ENCODE results near the gene KHNYN. TPM values are rescaled to one million over a fixed set of nuclear protein-coding genes. Genes with fewer than 3 reads are reported as not detected.
A peak's percentile ranks its signal among the peaks of the same experiment; 100 is the strongest.

The KHNYN gene
- total RNA-seq, 1 donor from 2014 or later, result 72.6 TPM

DNA sequence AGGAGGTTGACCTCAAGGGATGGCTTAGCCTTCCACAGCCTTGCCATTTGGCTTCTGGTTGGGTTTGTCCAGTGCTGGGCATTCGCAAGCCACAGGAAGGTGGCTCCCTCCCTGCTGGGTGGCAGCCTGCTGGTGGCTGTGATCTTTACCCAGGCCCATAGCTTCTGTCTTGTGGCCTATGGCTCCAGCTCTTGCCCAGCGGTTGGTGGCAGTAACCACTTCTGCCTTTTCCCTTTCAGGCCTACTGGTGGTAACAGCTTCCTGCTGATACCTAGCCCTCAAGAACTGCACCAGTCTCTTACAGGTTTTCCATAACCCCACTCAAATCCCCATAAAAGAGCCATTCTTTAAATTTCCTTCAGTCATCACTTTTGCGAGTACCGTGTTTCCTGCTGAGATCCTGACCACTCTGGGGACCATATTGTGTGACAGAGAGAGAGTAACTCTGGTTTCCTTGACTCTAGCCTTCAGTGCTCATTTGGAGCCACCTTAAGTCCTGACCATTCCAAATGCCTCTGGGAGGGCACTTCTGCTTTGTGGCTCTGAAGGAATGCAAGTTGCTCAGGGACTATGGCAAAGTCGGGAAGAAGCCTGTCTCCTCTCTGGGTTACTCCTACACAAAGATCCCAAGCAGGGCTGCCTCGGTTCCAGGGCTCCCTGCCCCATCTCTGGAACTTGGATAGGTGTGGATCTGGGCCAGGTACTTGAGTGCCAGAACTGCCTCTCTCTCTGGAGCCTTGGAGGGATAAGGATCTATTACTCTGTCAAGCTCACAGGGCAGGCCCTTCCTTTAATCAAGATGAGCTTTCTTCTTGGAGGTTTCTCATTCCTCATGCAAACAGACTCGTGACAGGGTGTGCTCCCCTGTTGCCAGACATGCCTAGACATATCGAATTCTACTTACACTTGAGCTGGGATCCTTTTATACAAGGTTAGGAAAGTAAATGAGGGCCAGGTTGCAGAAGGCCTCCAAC lies 33.9 kb upstream of the KHNYN start:
- peaks cover 34% of the 10 kb centered on the region for H3K27me3 Mint-ChIP-seq (ENCODE audit: low read depth)
- no peak overlapping the region for H3K4me3 Mint-ChIP-seq (ENCODE audit: low read depth)
- H3K27ac Mint-ChIP-seq, result no peak overlapping the region
- peaks cover 2% of the 10 kb centered on the region for H3K4me1 Mint-ChIP-seq (ENCODE audit: low read depth)
- H3K36me3 Mint-ChIP-seq (ENCODE audit: low read depth), result no peaks in the 10 kb centered on the region
- intact Hi-C loops (cut with micrococcal nuclease), result no loop called here
- H3K9me3 Mint-ChIP-seq, result no peaks in the 10 kb centered on the region
- no peak for DNase-seq (ENCODE audit: low spot score)

DNA sequence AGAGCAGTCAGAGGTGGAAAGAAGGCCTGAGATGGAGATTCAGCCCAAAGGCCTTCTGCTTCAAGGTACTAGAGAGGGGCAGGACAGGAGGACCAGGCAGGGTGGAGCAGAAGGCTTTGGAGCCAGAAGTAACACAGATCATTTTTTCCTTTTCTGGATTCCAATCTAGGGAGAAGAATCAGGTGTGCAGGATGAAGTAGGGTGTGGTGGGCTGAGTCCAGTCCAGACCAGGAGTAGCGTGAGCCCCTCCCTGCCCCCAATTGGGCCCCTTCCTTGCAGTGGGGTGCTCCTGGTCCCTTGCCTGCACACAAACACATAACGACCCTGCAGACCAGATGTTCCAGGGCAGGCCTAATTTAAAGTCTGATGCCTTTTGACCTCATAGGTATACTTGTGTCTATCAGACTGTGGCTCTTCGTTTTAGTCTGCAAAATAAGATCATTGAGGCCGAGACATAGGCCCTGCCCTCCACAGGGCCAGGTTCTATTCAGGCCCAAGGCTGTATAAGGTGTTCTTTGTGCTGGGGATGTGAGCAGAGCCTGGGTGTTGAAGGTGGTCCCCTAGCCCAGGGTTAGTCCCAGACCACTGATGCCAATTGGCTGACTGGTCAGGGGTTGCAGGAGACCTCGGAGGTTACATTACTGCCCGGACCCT lies 32.0 kb upstream of the KHNYN start:
- H3K4me3 Mint-ChIP-seq (ENCODE audit: low read depth), result no peak overlapping the region
- no peaks in the 10 kb centered on the region for H3K9me3 Mint-ChIP-seq
- H3K4me1 Mint-ChIP-seq (ENCODE audit: low read depth), result peaks cover 2% of the 10 kb centered on the region
- intact Hi-C loops (cut with micrococcal nuclease), result no loop called here
- H3K36me3 Mint-ChIP-seq (ENCODE audit: low read depth), result no peaks in the 10 kb centered on the region
- no peak for DNase-seq (ENCODE audit: low spot score)
- no peak overlapping the region for H3K27ac Mint-ChIP-seq
- peaks cover 43% of the 10 kb centered on the region for H3K27me3 Mint-ChIP-seq (ENCODE audit: low read depth)

DNA sequence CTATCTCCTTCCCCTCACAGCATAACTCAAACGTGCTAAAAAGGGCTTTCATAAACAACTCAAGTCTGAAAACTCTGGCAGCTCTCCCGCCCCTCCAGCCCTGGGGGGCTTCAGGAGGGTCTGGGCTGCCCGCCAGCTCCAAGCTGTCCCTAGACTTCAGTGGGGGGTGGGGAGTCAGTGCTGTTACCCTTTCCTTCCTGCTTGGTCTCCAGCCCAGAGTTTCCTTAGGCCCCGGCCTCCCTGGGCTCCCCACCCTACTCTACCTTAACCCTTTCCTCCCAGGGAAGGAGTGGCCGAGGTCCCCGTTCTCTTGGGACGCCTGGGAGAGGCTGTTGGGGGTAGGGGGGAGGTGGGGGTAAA lies 31.5 kb upstream of the KHNYN start:
- H3K27ac Mint-ChIP-seq, result no peak overlapping the region

DNA sequence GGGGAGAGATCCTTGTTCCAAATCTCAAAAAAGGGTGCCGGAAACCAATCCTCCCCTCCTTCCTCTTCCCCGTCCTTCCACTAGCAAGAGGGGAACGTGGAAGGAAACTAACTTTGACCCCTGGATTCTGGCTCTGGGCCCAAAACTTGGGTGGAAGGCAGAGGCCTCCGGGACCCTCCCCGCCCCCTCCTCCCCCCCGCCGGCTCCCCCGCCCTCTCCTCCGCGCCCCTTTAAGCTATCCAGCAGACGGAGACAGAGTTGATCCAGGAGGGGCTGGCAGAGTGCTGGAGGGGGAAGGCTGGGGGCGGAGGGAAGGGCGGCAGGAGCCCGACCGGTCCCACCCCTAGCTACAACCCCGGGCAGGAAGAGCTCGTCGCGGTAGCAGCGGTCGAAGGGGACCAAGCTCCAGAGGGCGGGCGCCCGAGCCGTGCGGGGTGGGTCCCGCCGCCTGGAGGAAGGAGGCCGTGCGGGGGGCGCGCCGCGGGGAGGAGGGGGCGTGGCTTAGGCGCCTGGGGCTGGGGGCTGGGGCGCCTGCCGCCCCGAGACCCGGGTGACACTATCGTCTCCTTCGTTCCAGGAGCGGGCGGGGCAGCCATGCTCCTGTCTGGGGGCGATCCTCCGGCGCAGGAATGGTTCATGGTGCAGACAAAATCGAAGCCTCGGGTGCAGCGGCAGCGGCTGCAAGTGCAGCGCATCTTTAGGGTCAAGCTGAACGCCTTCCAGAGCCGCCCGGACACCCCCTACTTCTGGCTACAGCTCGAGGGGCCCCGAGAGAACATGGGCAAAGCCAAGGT lies 30.9 kb upstream of the KHNYN start, which contains the start of gene NYNRIN:
Gene NYNRIN (plus strand): TSS at position 351 of the 794 bp plus-strand sequence. CDS start 244 bp downstream, at position 595.
- no peak for DNase-seq (ENCODE audit: low spot score)
- intact Hi-C loops (cut with micrococcal nuclease), result no loop called here
- Mint-ChIP-seq H3K4me1 (ENCODE audit: low read depth) (peaks cover 2% of the 10 kb centered on the region), H3K4me3 (ENCODE audit: low read depth) (peak within 1 kb of the TSS; percentile 28), H3K36me3 (ENCODE audit: low read depth) (no peaks in the 10 kb centered on the region), H3K9me3 (no peaks in the 10 kb centered on the region), H3K27ac (no peak within 1 kb of the TSS), H3K27me3 (ENCODE audit: low read depth) (peaks cover 54% of the 10 kb centered on the region)

More for the DNA sequence above, 31.5 kb upstream of the KHNYN start:
- Mint-ChIP-seq H3K27me3 (ENCODE audit: low read depth) (peaks cover 48% of the 10 kb centered on the region), H3K4me1 (ENCODE audit: low read depth) (peaks cover 2% of the 10 kb centered on the region), H3K4me3 (ENCODE audit: low read depth) (no peak overlapping the region), H3K9me3 (no peaks in the 10 kb centered on the region), H3K36me3 (ENCODE audit: low read depth) (no peaks in the 10 kb centered on the region)
- intact Hi-C loops (cut with micrococcal nuclease), result no loop called here
- no peak for DNase-seq (ENCODE audit: low spot score)

DNA sequence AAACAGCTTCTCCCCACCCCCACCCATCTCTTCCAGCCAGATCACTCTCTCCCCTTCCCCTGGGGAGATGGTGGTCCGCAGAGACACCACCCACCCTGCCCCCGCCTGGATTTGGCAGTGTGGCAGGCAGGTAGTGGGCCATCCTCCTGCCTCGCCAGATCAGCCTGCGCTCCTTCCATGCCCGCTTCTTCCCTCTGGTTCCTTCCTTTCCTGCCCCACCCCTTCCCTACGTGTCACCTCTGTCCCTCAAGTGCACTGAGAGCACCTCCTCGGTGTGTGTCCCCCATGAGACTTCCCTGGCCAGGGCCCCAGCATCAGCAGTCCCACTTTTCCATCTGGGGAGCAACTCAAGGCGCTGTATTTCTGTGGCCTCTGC lies 30.3 kb upstream of the KHNYN start:
- intact Hi-C loops (cut with micrococcal nuclease), result no loop called here
- H3K27ac Mint-ChIP-seq, result no peak overlapping the region

DNA sequence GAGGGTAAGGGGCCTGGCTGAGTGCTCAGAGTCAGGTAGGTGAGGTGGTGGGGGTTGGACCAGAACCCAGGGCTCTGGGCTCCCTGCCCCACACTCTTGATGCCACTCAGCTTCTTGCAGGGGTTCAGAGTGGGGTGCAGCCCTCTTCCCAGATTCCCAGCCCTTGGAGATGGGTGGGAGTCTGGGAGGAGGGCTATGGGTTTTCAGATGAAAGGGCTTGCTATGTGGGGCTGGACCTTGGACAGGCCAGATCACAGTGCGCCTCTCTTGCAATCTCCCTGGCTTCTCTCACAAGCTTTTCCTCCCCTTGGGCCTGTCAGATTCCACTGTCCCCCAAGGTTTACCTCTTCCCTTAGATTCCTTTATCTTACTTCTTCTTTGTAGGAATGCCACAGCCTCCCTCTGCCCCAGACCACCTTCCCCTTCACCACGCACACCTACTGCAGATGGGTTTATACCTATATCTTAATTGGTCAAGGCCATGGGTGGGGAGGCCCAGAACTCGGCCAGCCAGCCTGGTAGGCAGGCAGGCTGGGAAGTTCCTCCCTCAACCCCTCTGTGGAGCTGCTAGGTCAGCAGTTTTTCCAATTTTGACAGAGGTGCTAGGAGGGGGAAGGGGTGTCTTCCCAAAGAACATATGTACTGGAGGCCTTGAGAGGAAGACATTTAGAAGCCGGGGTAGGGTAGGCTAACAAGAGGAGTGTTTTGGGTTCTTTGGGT lies 29.6 kb upstream of the KHNYN start:
- no peak for DNase-seq (ENCODE audit: low spot score)
- Mint-ChIP-seq H3K36me3 (ENCODE audit: low read depth) (no peaks in the 10 kb centered on the region), H3K4me3 (ENCODE audit: low read depth) (no peak overlapping the region), H3K9me3 (no peaks in the 10 kb centered on the region), H3K27me3 (ENCODE audit: low read depth) (peaks cover 60% of the 10 kb centered on the region), H3K27ac (no peak overlapping the region), H3K4me1 (ENCODE audit: low read depth) (peaks cover 2% of the 10 kb centered on the region)
- intact Hi-C loops (cut with micrococcal nuclease), result no loop called here

More for the DNA sequence above, 30.3 kb upstream of the KHNYN start:
- Mint-ChIP-seq H3K9me3 (no peaks in the 10 kb centered on the region), H3K4me3 (ENCODE audit: low read depth) (peak overlapping the region; percentile 28), H3K36me3 (ENCODE audit: low read depth) (no peaks in the 10 kb centered on the region), H3K4me1 (ENCODE audit: low read depth) (peaks cover 2% of the 10 kb centered on the region), H3K27me3 (ENCODE audit: low read depth) (peaks cover 58% of the 10 kb centered on the region)
- DNase-seq (ENCODE audit: low spot score), result no peak

DNA sequence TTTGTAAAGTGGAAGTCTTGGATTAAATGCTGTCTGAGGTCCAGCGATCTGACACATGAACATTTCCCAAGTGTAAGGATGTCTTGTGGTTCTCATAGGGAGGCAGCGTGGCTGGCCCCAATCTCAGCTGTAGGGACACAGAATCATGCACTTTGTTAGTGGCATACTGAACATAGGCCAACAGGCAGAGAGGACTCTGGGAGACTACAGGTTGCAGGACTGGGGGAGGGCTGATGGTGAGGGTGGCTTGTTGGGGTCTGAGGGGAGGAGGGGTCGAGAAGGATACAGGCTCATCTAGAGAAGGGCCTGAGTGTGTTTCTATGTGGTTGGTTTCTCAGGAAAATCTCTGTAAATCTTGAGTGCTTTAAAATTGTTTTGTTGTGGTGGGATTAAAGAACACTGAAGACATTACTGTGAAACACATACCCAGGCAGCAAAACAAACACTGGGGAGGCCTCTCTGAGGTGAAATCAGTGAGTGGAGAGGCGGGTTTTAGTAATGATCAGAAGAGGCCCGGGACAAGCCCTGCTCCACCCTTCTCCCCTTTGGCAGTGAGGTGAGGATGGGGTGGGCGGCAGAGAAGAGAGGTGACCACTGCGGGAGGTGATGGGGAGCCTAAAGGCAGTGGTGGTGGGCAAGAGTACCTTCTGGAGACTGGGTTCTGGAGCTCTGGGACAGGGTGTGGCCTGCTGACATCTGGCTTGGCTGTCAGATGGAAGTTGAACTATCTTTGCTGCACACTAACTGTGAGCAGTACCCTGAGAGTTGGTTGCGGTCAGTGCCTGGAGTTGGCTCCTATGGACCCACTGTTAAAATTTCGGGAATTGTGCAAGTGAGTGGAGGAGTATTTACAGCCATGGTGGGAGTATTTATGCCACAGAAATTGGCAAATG lies 27.7 kb upstream of the KHNYN start:
- Mint-ChIP-seq H3K27me3 (ENCODE audit: low read depth) (peaks cover 55% of the 10 kb centered on the region), H3K4me3 (ENCODE audit: low read depth) (no peak overlapping the region), H3K27ac (no peak overlapping the region), H3K4me1 (ENCODE audit: low read depth) (peaks cover 2% of the 10 kb centered on the region), H3K36me3 (ENCODE audit: low read depth) (no peaks in the 10 kb centered on the region), H3K9me3 (no peaks in the 10 kb centered on the region)
- intact Hi-C loops (cut with micrococcal nuclease), result no loop called here
- no peak for DNase-seq (ENCODE audit: low spot score)

DNA sequence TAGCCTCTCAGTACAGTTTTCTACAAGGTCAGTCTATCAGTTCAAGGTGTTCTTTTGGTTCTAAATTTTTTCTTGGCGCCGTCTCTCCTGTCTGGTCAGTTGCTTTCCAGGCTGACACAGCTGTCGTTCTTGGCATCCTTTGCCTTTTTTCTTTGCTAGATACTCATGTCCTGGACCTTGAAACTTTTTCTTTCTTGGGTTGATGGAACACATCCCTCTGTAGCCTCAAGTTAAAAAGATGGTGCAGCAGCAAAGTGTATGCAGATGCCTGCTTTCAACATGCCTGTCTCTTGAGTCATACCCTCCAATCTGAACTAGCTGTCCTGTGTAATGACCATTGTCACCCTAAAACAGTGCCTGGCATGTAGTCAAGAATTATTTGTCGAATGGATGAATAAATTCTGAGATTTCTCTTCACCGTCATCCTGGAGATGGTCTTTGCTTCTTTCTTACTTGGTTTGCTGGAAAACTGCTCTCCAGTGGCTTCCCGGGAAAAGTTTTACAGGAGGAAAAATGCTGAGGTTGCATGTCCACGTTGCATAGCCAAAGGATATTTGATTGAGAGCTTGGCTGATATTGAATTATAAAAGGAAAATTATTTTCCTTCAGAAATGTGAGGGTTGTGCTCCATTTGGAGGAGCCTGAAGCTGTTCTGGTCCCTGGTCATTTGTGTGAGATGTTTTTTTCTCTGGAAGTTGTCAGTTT lies 26.3 kb upstream of the KHNYN start:
- no peak overlapping the region for H3K4me3 Mint-ChIP-seq (ENCODE audit: low read depth)
- H3K27ac Mint-ChIP-seq, result no peak overlapping the region
- intact Hi-C loops (cut with micrococcal nuclease), result no loop called here
- H3K27me3 Mint-ChIP-seq (ENCODE audit: low read depth), result peaks cover 47% of the 10 kb centered on the region
- H3K4me1 Mint-ChIP-seq (ENCODE audit: low read depth), result peaks cover 2% of the 10 kb centered on the region
- DNase-seq (ENCODE audit: low spot score), result no peak
- H3K9me3 Mint-ChIP-seq, result no peaks in the 10 kb centered on the region
- no peaks in the 10 kb centered on the region for H3K36me3 Mint-ChIP-seq (ENCODE audit: low read depth)

DNA sequence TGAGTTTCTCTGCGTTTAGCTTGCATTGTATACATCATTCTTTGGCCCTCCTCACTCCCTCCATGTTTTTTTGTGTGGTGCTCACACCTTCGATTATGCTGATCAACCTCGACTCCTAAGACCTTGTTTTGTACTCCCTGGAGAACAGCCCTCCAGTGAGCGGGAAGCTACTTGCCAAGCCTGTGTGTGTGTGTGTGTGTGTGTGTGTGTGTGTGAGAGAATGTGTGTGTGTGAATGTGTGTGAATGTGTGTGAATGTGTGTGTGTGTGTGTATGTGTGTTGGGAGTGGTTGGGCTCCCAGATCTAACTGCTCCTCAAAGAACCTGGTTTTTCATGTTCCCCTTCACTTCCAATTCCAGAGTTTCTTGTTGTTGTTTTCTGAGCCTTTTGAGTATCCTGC lies 24.9 kb upstream of the KHNYN start:
- intact Hi-C loops (cut with micrococcal nuclease), result no loop called here
- Mint-ChIP-seq H3K9me3 (no peaks in the 10 kb centered on the region), H3K4me1 (ENCODE audit: low read depth) (no peaks in the 10 kb centered on the region), H3K27ac (no peak overlapping the region), H3K4me3 (ENCODE audit: low read depth) (no peak overlapping the region), H3K36me3 (ENCODE audit: low read depth) (no peaks in the 10 kb centered on the region), H3K27me3 (ENCODE audit: low read depth) (peaks cover 42% of the 10 kb centered on the region)
- DNase-seq (ENCODE audit: low spot score), result no peak

DNA sequence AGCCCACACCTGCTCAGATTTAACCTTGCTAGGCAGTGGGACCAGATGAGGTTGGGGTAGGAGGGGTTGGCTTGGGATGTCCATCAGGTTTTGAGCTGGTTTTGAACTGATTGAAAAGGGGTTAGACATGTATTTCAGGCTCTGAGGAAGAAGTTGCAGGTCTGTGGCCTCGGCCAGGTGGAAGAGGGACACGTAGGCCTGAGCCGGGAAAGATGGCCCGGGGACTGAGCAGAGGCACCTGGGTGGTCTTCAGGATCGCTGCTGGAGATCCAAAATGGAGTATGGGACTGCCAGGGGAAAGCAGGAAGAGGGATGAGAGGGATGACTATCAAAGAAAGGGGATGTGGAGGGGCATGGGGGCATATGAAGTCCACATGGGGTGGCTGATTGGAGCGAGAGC lies 23.3 kb upstream of the KHNYN start:
- no peaks in the 10 kb centered on the region for H3K36me3 Mint-ChIP-seq (ENCODE audit: low read depth)
- H3K27me3 Mint-ChIP-seq (ENCODE audit: low read depth), result peaks cover 36% of the 10 kb centered on the region
- H3K9me3 Mint-ChIP-seq, result no peaks in the 10 kb centered on the region
- H3K4me1 Mint-ChIP-seq (ENCODE audit: low read depth), result no peaks in the 10 kb centered on the region
- H3K27ac Mint-ChIP-seq, result no peak overlapping the region
- no peak overlapping the region for H3K4me3 Mint-ChIP-seq (ENCODE audit: low read depth)
- no peak for DNase-seq (ENCODE audit: low spot score)
- intact Hi-C loops (cut with micrococcal nuclease), result no loop called here

DNA sequence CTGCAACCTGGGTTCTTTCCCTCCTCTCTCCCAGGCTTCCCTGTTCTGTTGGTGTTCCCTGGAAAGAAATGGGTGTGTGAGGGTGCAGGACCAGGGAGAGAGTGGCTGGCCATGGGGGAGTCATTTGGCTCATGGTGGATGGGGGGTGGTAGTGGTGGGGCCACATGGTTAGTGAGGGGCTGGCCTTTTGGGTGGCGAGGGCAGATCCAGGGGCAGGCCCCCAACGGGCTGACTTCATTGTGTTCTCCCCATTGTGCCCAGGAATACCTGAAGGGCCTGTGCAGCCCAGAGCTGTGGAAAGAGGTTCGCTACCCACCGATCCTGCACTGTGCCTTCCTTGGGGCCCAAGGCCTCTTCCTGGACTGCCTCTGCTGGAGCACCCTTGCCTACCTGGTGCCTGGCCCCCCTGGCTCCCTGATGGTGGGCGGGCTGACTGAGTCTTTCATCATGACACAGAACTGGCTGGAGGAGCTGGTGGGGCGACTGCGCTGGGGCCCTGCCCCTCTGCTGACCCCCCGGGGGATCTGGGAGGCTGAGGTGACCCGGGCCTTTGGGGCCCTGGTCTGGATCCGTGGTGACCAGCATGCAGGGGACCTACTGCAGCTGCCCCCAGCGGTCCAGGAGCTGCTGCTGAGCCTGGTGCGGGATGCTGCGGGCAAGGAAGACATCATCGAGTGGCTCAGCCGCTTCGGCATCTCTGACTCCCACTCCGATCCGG lies 22.0 kb upstream of the KHNYN start:
- Mint-ChIP-seq H3K36me3 (ENCODE audit: low read depth) (no peaks in the 10 kb centered on the region), H3K27ac (no peak overlapping the region), H3K9me3 (no peaks in the 10 kb centered on the region), H3K4me3 (ENCODE audit: low read depth) (no peak overlapping the region), H3K4me1 (ENCODE audit: low read depth) (no peaks in the 10 kb centered on the region), H3K27me3 (ENCODE audit: low read depth) (peaks cover 26% of the 10 kb centered on the region)
- no peak for DNase-seq (ENCODE audit: low spot score)
- intact Hi-C loops (cut with micrococcal nuclease), result no loop called here
